Measurements from ENCODE around the gene CFAP299.

Gene CFAP299

GRCh38 chr4:80521438-80521837 is 185.9 kb downstream of the CFAP299 start:
- no peak overlapping the region for H3K4me3 Mint-ChIP-seq
- H3K27me3 Mint-ChIP-seq, result no peaks in the 10 kb centered on the region
- peaks cover 4% of the 10 kb centered on the region for H3K4me1 Mint-ChIP-seq (ENCODE audit: low read depth)

DNA sequence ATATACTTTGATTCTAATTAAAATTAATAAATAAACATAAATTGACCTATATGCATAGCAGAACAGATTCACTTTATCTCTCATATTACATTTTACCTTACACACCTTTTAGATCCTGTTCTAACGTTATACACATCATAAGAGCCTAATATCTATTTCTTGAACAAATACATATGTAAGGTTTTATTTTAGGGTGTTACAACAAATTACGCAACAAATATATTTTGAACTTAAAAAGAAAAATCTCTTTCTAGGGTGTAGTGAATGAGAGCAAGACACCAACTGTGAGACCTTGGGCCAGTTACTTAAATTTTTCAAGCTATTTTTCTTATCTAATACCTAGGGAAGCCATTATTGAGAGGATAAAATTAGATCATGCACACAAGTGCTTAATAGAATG is 191.2 kb downstream of the CFAP299 start:
- Mint-ChIP-seq H3K27ac (no peak overlapping the region), H3K27me3 (no peaks in the 10 kb centered on the region), H3K4me3 (no peak overlapping the region), H3K9me3 (no peaks in the 10 kb centered on the region), H3K36me3 (ENCODE audit: low read depth) (no peaks in the 10 kb centered on the region), H3K4me1 (ENCODE audit: low read depth) (no peaks in the 10 kb centered on the region)

More at GRCh38 chr4:80521438-80521837, 185.9 kb downstream of the CFAP299 start:
- Mint-ChIP-seq H3K9me3 (no peaks in the 10 kb centered on the region), H3K27ac (no peak overlapping the region), H3K36me3 (ENCODE audit: low read depth) (no peaks in the 10 kb centered on the region)

- peaks cover 6% of the 10 kb centered on the region for H3K4me1 Mint-ChIP-seq (ENCODE audit: low read depth)
- H3K36me3 Mint-ChIP-seq (ENCODE audit: low read depth), result no peaks in the 10 kb centered on the region
- no peak overlapping the region for H3K4me3 Mint-ChIP-seq
- no peaks in the 10 kb centered on the region for H3K27me3 Mint-ChIP-seq
- H3K27ac Mint-ChIP-seq, result no peak overlapping the region
- H3K9me3 Mint-ChIP-seq, result no peaks in the 10 kb centered on the region
Measured at GRCh38 chr4:80529026-80529425, 193.5 kb downstream of the CFAP299 start.

GRCh38 chr4:80532674-80533333 is 197.3 kb downstream of the CFAP299 start:
- no peaks in the 10 kb centered on the region for H3K36me3 Mint-ChIP-seq (ENCODE audit: low read depth)
- no peak overlapping the region for H3K27ac Mint-ChIP-seq
- peaks cover 12% of the 10 kb centered on the region for H3K4me1 Mint-ChIP-seq (ENCODE audit: low read depth)
- H3K9me3 Mint-ChIP-seq, result no peaks in the 10 kb centered on the region
- peaks cover 6% of the 10 kb centered on the region for H3K27me3 Mint-ChIP-seq
- no peak overlapping the region for H3K4me3 Mint-ChIP-seq

- no peak overlapping the region for H3K4me3 Mint-ChIP-seq
- H3K4me1 Mint-ChIP-seq (ENCODE audit: low read depth), result peaks cover 28% of the 10 kb centered on the region
- no peaks in the 10 kb centered on the region for H3K9me3 Mint-ChIP-seq
- no peak overlapping the region for H3K27ac Mint-ChIP-seq
- H3K27me3 Mint-ChIP-seq, result peaks cover 12% of the 10 kb centered on the region
- no peaks in the 10 kb centered on the region for H3K36me3 Mint-ChIP-seq (ENCODE audit: low read depth)
Measured at GRCh38 chr4:80535551-80535950, 200.0 kb downstream of the CFAP299 start.

GRCh38 chr4:80538276-80538926 is 202.9 kb downstream of the CFAP299 start:
- Mint-ChIP-seq H3K27me3 (peaks cover 17% of the 10 kb centered on the region), H3K4me3 (no peak overlapping the region), H3K27ac (no peak overlapping the region), H3K4me1 (ENCODE audit: low read depth) (peaks cover 32% of the 10 kb centered on the region), H3K36me3 (ENCODE audit: low read depth) (no peaks in the 10 kb centered on the region), H3K9me3 (no peaks in the 10 kb centered on the region)

- peaks cover 17% of the 10 kb centered on the region for H3K27me3 Mint-ChIP-seq
- peaks cover 32% of the 10 kb centered on the region for H3K4me1 Mint-ChIP-seq (ENCODE audit: low read depth)
- H3K9me3 Mint-ChIP-seq, result no peaks in the 10 kb centered on the region
- no peak overlapping the region for H3K27ac Mint-ChIP-seq
- H3K36me3 Mint-ChIP-seq (ENCODE audit: low read depth), result no peaks in the 10 kb centered on the region
- no peak overlapping the region for H3K4me3 Mint-ChIP-seq
Measured at GRCh38 chr4:80539190-80539589, 203.7 kb downstream of the CFAP299 start.

DNA sequence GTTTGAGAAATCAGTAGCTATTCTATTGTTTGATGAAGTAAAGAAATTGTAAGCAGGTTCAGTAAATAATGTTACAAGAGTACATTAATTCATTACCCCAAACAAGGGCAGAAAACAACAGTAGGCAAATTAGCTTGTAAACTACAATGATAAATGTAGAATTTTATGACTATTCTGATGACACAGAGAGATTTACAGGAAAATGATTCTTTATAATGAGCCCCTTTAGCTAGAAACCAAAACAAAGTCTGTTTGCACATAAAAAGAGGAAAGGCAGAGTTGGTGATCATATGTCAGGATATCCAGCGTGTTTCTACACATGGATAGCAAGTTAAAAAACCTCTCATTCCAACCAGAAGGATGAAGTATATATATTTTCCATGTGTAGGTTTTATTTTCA is 204.8 kb downstream of the CFAP299 start:
- peaks cover 17% of the 10 kb centered on the region for H3K27me3 Mint-ChIP-seq
- H3K9me3 Mint-ChIP-seq, result no peaks in the 10 kb centered on the region
- no peak overlapping the region for H3K4me3 Mint-ChIP-seq
- no peaks in the 10 kb centered on the region for H3K36me3 Mint-ChIP-seq (ENCODE audit: low read depth)
- H3K27ac Mint-ChIP-seq, result peak overlapping the region; percentile 23
- peaks cover 32% of the 10 kb centered on the region for H3K4me1 Mint-ChIP-seq (ENCODE audit: low read depth)

DNA sequence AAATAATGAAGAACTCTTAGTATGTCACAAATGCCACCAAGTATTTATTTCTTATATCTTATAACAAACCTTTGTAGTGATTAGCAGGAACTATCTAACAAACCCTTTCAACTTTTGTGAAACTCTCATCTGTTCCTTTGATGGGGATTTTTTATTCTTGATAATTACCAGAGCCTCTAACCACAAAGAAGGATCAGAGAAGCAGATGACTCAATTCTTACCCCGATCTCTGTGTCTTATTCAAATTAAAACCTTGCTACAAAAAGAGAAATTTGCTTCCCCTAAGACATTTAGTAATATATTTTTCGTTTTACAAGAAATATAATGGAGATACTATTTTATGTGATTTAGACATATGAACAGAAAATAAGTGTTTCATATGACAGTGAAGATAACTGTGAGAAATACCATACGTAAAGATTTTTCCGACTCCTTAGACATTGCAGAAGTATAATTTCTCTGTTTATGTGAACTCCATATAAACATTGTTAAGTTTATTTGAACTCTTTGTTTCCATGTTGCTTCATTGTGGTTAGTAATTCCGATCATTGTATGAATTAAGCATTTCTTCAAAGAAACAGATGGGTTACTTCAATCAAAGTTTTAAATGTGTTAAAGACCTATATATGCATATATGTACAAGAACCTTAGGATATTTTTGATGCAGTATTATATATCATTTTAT is 205.4 kb downstream of the CFAP299 start:
- Mint-ChIP-seq H3K9me3 (no peaks in the 10 kb centered on the region), H3K27me3 (peaks cover 17% of the 10 kb centered on the region), H3K4me1 (ENCODE audit: low read depth) (peaks cover 27% of the 10 kb centered on the region), H3K27ac (no peak overlapping the region), H3K4me3 (no peak overlapping the region), H3K36me3 (ENCODE audit: low read depth) (no peaks in the 10 kb centered on the region)

- Mint-ChIP-seq H3K36me3 (ENCODE audit: low read depth) (no peaks in the 10 kb centered on the region), H3K4me3 (no peak overlapping the region), H3K4me1 (ENCODE audit: low read depth) (peaks cover 26% of the 10 kb centered on the region), H3K27ac (no peak overlapping the region), H3K27me3 (peaks cover 11% of the 10 kb centered on the region), H3K9me3 (peaks cover 3% of the 10 kb centered on the region)
Measured at GRCh38 chr4:80542747-80543146, 207.2 kb downstream of the CFAP299 start.

- Mint-ChIP-seq H3K9me3 (peaks cover 16% of the 10 kb centered on the region), H3K4me3 (no peak overlapping the region), H3K36me3 (ENCODE audit: low read depth) (peaks cover 7% of the 10 kb centered on the region), H3K4me1 (ENCODE audit: low read depth) (no peaks in the 10 kb centered on the region), H3K27ac (no peak overlapping the region), H3K27me3 (no peaks in the 10 kb centered on the region)
Measured at GRCh38 chr4:80560337-80560736, 224.8 kb downstream of the CFAP299 start.

DNA sequence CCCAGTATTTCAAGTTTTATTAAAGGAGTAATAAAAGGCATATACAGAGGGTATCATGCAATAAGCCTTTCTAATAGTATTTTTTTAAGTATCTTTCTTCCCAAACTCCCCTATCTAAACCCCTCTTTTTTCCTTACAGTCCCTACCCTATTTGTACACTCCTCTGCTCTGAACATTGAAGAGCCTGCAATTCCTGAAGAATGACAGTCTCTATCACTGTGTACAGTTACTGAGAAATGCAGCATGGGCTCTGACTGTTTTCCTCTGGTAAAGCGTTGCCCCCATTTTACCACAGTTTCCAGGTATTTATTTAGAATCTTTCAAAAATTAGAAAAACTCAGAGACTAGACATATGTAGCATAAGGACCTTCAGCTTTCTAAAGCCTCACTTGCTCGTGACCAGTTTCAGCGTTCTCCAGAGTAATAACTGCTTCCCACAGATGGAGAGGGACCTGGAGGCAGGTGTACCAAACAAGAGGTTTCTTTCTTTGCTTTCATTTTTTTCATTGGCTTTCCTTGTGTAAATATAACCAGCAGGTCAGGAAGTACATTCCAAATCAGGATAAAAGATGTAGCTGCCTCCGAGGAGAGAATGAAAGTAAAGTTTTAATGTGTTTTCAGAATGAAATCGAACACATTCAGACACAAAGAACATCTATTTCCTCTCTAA is 230.8 kb downstream of the CFAP299 start:
- H3K9me3 Mint-ChIP-seq, result peaks cover 12% of the 10 kb centered on the region
- peaks cover 7% of the 10 kb centered on the region for H3K36me3 Mint-ChIP-seq (ENCODE audit: low read depth)
- no peak overlapping the region for H3K4me3 Mint-ChIP-seq
- no peaks in the 10 kb centered on the region for H3K27me3 Mint-ChIP-seq
- H3K27ac Mint-ChIP-seq, result no peak overlapping the region
- peaks cover 8% of the 10 kb centered on the region for H3K4me1 Mint-ChIP-seq (ENCODE audit: low read depth)

- Mint-ChIP-seq H3K4me1 (ENCODE audit: low read depth) (peaks cover 8% of the 10 kb centered on the region), H3K36me3 (ENCODE audit: low read depth) (no peaks in the 10 kb centered on the region), H3K9me3 (peaks cover 11% of the 10 kb centered on the region), H3K4me3 (no peak overlapping the region), H3K27ac (no peak overlapping the region), H3K27me3 (no peaks in the 10 kb centered on the region)
Measured at GRCh38 chr4:80568891-80569290, 233.4 kb downstream of the CFAP299 start.

- H3K9me3 Mint-ChIP-seq, result peaks cover 18% of the 10 kb centered on the region
- H3K27me3 Mint-ChIP-seq, result no peaks in the 10 kb centered on the region
- H3K4me3 Mint-ChIP-seq, result no peak overlapping the region
- peaks cover 12% of the 10 kb centered on the region for H3K4me1 Mint-ChIP-seq (ENCODE audit: low read depth)
- no peaks in the 10 kb centered on the region for H3K36me3 Mint-ChIP-seq (ENCODE audit: low read depth)
- no peak overlapping the region for H3K27ac Mint-ChIP-seq
Measured at GRCh38 chr4:80576796-80577195, 241.3 kb downstream of the CFAP299 start.

GRCh38 chr4:80578001-80578400 is 242.5 kb downstream of the CFAP299 start:
- no peaks in the 10 kb centered on the region for H3K36me3 Mint-ChIP-seq (ENCODE audit: low read depth)
- H3K4me1 Mint-ChIP-seq (ENCODE audit: low read depth), result peaks cover 20% of the 10 kb centered on the region

More at GRCh38 chr4:80578001-80578400, 242.5 kb downstream of the CFAP299 start:
- Mint-ChIP-seq H3K4me3 (no peak overlapping the region), H3K27me3 (no peaks in the 10 kb centered on the region), H3K27ac (no peak overlapping the region), H3K9me3 (peaks cover 14% of the 10 kb centered on the region)

Measured in stimulated activated naive CD8-positive, alpha-beta T cell treated with anti-CD3 and anti-CD28 coated beads, Interleukin-15, Interleukin-2, amounts not matched to agents 100 ng/mL and 50 ng/mL, for 24 hours (primary cell).